Endodermal cell (in vitro differentiated cells): ENCODE results near the gene CCDC38. TPM values are rescaled to one million over a fixed set of nuclear protein-coding genes. Genes with fewer than 3 reads are reported as not detected.

Source experiments
- DNase-seq: peaks from one replicate; pipeline ENCODE4 v3.0.0-alpha.2; 2017
- H3K27ac ChIP-seq: 2 replicates; pipeline ENCODE4 v1.5.1; 2013; ENCODE audit warnings: mild to moderate bottlenecking, low read depth, low read length, moderate library complexity
- H3K27me3 ChIP-seq: 2 replicates; pipeline ENCODE4 v1.6.1; 2013; ENCODE audit warnings: mild to moderate bottlenecking, low read length, moderate library complexity; ENCODE audit not compliant: insufficient read depth, control insufficient read depth, poor library complexity, severe bottlenecking
- H3K36me3 ChIP-seq: 2 replicates; pipeline ENCODE4 v1.7.0; 2013; ENCODE audit warnings: mild to moderate bottlenecking, low read length, moderate library complexity; ENCODE audit not compliant: control insufficient read depth, insufficient read depth
- H3K4me1 ChIP-seq: one replicate; pipeline ENCODE4 v1.7.0; 2013; ENCODE audit warnings: low read length; ENCODE audit not compliant: control insufficient read depth, insufficient read depth
- H3K4me3 ChIP-seq: 2 replicates; pipeline ENCODE4 v1.5.1; 2013; ENCODE audit warnings: mild to moderate bottlenecking, low read length, moderate library complexity
- H3K9ac ChIP-seq: 2 replicates; pipeline ENCODE4 v1.6.1; 2013; ENCODE audit warnings: mild to moderate bottlenecking, low read length, moderate library complexity; ENCODE audit not compliant: poor library complexity, severe bottlenecking; ENCODE audit errors: extremely low read depth
- H3K9me3 ChIP-seq: 2 replicates; pipeline ENCODE4 v1.6.1; 2013; ENCODE audit warnings: mild to moderate bottlenecking, low read length, moderate library complexity; ENCODE audit not compliant: control insufficient read depth
- H3K27ac Mint-ChIP-seq: 2 replicates; pipeline ENCODE4 v1.8.0; 2020; ENCODE audit warnings: mixed read lengths
- H3K27me3 Mint-ChIP-seq: 2 replicates; pipeline ENCODE4 v1.8.0; 2021; ENCODE audit warnings: mild to moderate bottlenecking, mixed read lengths; ENCODE audit not compliant: insufficient read depth
- H3K36me3 Mint-ChIP-seq: 2 replicates; pipeline ENCODE4 v1.8.0; 2020; ENCODE audit warnings: low read depth, mixed read lengths
- H3K4me1 Mint-ChIP-seq: 2 replicates; pipeline ENCODE4 v1.8.0; 2020; ENCODE audit warnings: mixed read lengths
- H3K4me3 Mint-ChIP-seq: 2 replicates; pipeline ENCODE4 v1.8.0; 2020; ENCODE audit warnings: mild to moderate bottlenecking, moderate library complexity, mixed read lengths
- H3K9me3 Mint-ChIP-seq: 2 replicates; pipeline ENCODE4 v1.8.0; 2020; ENCODE audit warnings: mild to moderate bottlenecking, mixed read lengths
- WGBS, 2 experiments: methylation state at CpG; one replicate each; pipeline versions ENCODE4 v1.1.5 to v1.1.7; 2013; ENCODE audit warnings: missing lambda C conversion rate in 2 of 2, mixed read lengths in 1 of 2; ENCODE audit not compliant: insufficient coverage in 1 of 2, insufficient read length in 1 of 2; 5-methylcytosine and 5-hydroxymethylcytosine counted together
- total RNA-seq, 2 donors: library from RNA; stranded (reverse); fragmentation: NEBNext Ultra II Directional in 1 of 2; extraction: Animal tissue kit (Norgen Biotek cat#: 25700) in 1 of 2; gene quantifications; 2 replicates in 1 of 2; 3 replicates in 1 of 2; pipeline ENCODE4 v1.2.1, GENCODE V29; 2021
- TF ChIP-seq, protein P1 (sequence below): fragments of 200-600 bp; sonication (generic); conservative IDR thresholded peaks from 2 replicates; pipeline ENCODE4 v1.5.0; 2021; ENCODE audit warnings: antibody characterized with exemption, mild to moderate bottlenecking

The CCDC38 gene
- total RNA-seq, 2 donors from 2014 or later = 0.35 TPM

DNA sequence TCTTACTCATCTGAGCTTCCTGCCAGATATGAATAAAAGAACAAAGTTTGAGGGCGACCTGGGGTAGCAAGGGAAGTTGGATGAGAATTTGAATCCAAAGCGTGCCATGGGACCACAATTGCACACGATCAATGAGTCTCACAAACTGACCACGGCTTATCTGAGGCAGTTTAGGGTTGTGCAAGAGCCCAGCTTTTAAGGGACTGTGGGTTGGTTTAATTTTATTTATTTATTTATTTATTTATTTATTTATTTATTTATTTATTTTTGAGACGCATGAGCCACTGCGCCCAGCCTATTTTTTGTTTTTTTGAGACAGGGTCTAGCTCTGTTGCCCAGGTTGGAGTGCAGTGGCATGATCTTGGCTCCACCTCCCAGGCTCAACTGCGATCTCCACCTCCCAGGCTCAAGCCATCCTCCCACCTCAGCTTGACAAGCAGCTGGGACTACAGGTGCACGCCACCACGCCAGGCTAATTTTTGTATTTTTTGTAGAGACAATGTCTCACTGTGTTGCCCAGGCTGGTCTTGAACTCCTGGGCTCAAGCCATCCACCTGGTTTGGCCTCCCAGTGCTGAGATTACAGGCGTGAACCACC lies 1.8 kb upstream of the CCDC38 start:
- Mint-ChIP-seq H3K36me3 (no peaks in the 10 kb centered on the region), H3K4me3 (peak overlapping the region; percentile 73), H3K27me3 (peaks cover 18% of the 10 kb centered on the region), H3K27ac (no peak overlapping the region), H3K4me1 (peaks cover 22% of the 10 kb centered on the region), H3K9me3 (peaks cover 6% of the 10 kb centered on the region)
- no peak for DNase-seq
- TF ChIP-seq, protein P1, sequence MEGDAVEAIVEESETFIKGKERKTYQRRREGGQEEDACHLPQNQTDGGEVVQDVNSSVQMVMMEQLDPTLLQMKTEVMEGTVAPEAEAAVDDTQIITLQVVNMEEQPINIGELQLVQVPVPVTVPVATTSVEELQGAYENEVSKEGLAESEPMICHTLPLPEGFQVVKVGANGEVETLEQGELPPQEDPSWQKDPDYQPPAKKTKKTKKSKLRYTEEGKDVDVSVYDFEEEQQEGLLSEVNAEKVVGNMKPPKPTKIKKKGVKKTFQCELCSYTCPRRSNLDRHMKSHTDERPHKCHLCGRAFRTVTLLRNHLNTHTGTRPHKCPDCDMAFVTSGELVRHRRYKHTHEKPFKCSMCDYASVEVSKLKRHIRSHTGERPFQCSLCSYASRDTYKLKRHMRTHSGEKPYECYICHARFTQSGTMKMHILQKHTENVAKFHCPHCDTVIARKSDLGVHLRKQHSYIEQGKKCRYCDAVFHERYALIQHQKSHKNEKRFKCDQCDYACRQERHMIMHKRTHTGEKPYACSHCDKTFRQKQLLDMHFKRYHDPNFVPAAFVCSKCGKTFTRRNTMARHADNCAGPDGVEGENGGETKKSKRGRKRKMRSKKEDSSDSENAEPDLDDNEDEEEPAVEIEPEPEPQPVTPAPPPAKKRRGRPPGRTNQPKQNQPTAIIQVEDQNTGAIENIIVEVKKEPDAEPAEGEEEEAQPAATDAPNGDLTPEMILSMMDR = no peak
- Histone ChIP-seq H3K4me1 (peaks cover 4% of the 10 kb centered on the region), H3K27me3 (peaks cover 12% of the 10 kb centered on the region), H3K9ac (no peak overlapping the region), H3K4me3 (no peak overlapping the region), H3K27ac (no peak overlapping the region), H3K36me3 (no peaks in the 10 kb centered on the region), H3K9me3 (no peaks in the 10 kb centered on the region)
- 93 to 94% methylated on average over 2 to 9 of the region's 10 CpGs for WGBS, 2 experiments

DNA sequence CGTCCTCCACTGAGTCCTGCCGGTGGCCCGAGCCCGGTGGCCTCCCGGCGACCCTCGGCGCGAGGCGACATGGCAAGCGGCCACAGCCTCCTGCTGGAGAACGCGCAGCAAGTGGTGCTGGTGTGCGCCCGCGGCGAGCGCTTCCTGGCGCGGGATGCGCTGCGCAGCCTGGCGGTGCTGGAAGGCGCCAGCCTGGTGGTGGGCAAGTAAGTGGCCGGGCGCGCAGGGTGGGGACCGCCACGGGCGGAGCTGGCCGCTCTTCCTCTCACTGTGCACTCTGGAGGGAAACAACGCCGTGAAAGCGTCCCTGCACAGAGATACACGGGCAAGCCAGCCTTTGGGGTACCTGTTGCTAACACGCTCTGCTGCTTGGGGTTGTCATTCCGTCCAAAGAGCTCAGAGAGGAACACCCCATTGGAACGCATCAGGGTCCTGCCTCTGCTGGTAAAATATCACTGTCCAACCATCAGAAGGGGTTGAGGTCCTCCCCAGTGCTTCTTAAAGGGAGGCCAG lies 972 bp upstream of the CCDC38 start, which contains the start of gene AMDHD1:
TSS of gene AMDHD1 (plus strand) at position 2 of the 513 bp plus-strand sequence. CDS start at position 70, 68 bp downstream.
- Mint-ChIP-seq H3K4me1 (peaks cover 20% of the 10 kb centered on the region), H3K36me3 (no peaks in the 10 kb centered on the region), H3K27me3 (peaks cover 18% of the 10 kb centered on the region), H3K27ac (peak within 1 kb of the TSS; percentile 65), H3K4me3 (peak within 1 kb of the TSS; percentile 73), H3K9me3 (peaks cover 6% of the 10 kb centered on the region)
- TF ChIP-seq, protein P1 = peak; percentile 66
- DNase-seq = peak; percentile 93
- peak within 1 kb of the TSS; percentile 27 for H3K9ac ChIP-seq
- H3K9me3 ChIP-seq = no peaks in the 10 kb centered on the region
- peak within 1 kb of the TSS; percentile 88 for H3K4me3 ChIP-seq
- no peak within 1 kb of the TSS for H3K27ac ChIP-seq
- peaks cover 4% of the 10 kb centered on the region for H3K4me1 ChIP-seq
- 5 to 13% methylated on average over 11 to 38 of the region's 38 CpGs for WGBS, 2 experiments
- no peaks in the 10 kb centered on the region for H3K36me3 ChIP-seq
- peaks cover 12% of the 10 kb centered on the region for H3K27me3 ChIP-seq

DNA sequence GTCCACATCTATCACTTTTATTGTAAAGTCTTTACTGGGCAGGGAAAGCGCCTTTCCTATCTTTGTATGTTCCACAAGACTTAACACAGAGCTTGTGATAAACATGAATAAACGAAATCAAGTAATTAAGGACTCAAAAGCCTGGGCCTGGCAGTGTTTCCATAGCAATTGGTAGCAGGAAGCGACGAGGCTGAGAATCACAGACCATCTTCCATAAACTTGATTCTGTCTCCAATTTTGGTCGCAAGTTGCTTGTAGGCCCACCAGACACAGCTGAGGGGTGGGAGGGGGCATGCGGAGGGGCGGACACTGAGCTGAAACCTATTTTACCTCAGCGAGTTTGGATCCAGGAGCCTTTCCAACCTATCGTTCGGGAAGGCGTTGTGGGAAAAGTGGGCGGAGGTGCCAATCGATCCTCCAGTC lies 302 bp downstream of the CCDC38 start:
- H3K4me3 Mint-ChIP-seq = peak overlapping the region; percentile 73
- H3K27me3 Mint-ChIP-seq = peaks cover 18% of the 10 kb centered on the region
- H3K27ac Mint-ChIP-seq = peak overlapping the region; percentile 65
- Histone ChIP-seq H3K27me3 (peaks cover 12% of the 10 kb centered on the region), H3K27ac (no peak overlapping the region), H3K9ac (peak overlapping the region; percentile 27), H3K4me3 (peak overlapping the region; percentile 88), H3K4me1 (peaks cover 4% of the 10 kb centered on the region), H3K36me3 (no peaks in the 10 kb centered on the region), H3K9me3 (no peaks in the 10 kb centered on the region)
- TF ChIP-seq, protein P1 = no peak
- H3K9me3 Mint-ChIP-seq = peaks cover 6% of the 10 kb centered on the region
- no peaks in the 10 kb centered on the region for H3K36me3 Mint-ChIP-seq
- peaks cover 20% of the 10 kb centered on the region for H3K4me1 Mint-ChIP-seq
- DNase-seq = no peak
- 0 to 18% methylated on average over 3 to 13 of the region's 13 CpGs for WGBS, 2 experiments
